GM23248 (cell line): ENCODE results near the gene CIB1.

Source experiments
- EZH2 ChIP-seq: fragments of 200-600 bp; sonication (generic); IDR thresholded peaks from 2 replicates; pipeline ENCODE4 v1.6.1; 2018; ENCODE audit warnings: antibody characterized with exemption, mild to moderate bottlenecking; ENCODE audit not compliant: insufficient read depth, poor library complexity, severe bottlenecking
- EZH2phosphoT487 ChIP-seq: fragments of 200-600 bp; sonication (generic); IDR thresholded peaks from 2 replicates; pipeline ENCODE4 v1.6.1; 2018; ENCODE audit warnings: antibody characterized with exemption, moderate library complexity, mild to moderate bottlenecking, low read depth; ENCODE audit not compliant: insufficient read depth

DNA sequence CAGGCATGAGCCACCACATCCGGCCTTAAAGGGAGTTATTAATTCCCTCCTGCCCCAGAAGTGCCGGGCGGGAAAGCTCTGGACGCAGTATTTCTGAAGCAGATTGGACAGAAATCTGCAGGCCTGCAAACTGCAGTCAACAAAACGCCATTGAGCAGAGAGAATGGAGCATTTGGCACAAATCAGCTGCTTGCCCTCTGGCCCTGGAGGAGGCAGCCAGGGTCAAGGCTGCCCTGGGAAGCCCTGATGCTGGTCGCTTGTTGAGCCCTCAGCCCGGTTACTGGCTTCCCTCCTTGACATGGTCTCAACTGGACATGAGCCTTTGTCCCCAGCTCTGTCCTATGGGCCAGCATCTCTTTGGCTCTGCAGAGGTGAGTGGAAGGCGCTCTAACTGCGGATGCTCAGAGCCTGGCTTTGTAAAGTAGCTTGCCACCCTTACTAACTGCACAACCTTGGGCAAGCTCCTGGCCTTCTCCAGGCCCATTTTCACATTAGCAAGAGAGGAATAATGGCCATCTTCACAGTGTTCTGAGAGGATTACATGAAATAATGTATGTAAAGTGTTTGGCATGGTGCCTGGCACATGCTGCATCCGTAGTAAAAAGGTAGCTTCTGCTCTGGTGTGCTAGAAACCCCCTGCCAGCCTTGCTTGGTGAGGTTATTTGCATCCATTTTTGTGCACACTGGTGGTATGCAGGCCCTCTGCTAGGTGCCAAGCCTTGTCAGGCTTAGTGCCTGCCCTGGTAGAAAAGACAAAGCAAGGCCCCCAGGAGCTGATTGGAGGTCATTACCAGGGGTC, 28.5 kb downstream of the CIB1 start:
- TF ChIP-seq EZH2 (no peak), EZH2phosphoT487 (no peak)
